T-helper 1 cell treated with Interleukin-12 subunit alpha and Interleukin-12 subunit beta and Interleukin-4 antibody, amounts not matched to agents 30 ng/mL and 1 ng/mL, for 36 hours (primary cell): ENCODE data around the gene BDH2. TPM values are rescaled to one million over a fixed set of nuclear protein-coding genes. Genes with fewer than 3 reads are reported as not detected.

ENCODE experiments used
- intact Hi-C: fragments of 100-400 bp; cut with micrococcal nuclease; formaldehyde crosslinking; loops from one replicate; pipeline ENCODE4 v1.15.1; 2024
- total RNA-seq: library from RNA; stranded (reverse); gene quantifications from 2 replicates; pipeline ENCODE4 v1.2.3, GENCODE V29; 2022

BDH2 gene
- total RNA-seq, 1 donor from 2014 or later: 13.9 TPM

DNA sequence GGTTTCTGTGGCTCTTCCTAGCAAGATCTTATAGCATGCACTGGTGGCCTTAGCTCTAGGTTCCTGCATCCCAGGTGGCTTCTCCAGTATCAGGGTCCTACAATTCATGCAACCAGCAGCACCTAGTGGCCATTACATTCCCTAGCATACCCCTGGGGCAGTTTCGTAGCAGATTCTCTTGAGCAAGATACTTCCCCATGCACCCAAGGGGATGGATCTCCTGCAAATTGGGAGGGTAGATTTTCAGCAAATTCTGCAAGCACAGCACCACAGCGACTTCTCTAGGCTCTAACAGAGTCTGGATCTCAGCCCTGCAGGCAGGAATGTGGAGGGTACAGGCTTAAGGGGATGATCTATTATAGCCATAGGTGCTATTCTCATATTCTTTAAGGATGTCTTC, 67.1 kb downstream of the BDH2 start:
- intact Hi-C loops: no loop called here

DNA sequence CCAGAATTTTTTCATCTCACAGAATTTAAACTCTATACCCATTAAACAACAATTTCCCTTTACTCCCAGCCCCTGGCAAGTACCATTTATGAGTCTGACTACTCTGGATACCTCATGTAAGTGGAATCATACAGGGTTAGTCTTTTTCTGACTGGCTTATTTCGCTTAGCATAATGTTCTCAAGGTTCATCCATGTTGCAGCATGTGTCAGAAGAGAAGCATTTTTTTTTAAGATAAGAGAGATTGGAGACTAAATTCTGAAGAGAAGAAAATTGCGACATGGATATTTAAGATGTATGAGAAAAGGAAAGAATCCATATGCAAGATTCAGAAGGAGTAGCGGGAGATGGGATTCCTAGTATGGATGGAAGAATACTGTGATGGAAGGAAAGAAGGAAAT, 68.8 kb downstream of the BDH2 start:
- intact Hi-C loops: no loop called here

DNA sequence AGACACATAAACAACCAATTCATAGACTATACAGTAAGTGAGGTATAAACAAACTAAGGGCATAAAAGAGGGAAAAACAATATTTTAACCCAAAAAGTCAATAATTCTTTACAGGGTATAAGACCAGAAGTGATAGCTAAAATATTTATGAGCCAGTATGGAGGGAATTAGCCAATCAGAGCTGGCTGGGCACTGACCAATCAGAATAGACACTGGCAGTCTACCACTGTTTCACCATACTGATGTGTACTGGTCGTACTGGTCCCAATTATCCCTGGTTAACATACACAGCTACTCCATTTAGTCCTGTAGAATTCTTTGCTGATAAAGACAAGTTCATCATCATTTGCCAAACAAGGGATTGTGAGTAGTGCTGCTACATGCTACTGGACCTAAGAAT, 70.3 kb downstream of the BDH2 start:
- intact Hi-C loops: no loop called here

Other genes with a start within 250 kb of the BDH2 start
- 44.2 and 45.5 TPM in 2 replicates for gene CISD2, start 230.8 kb downstream of the BDH2 start, total RNA-seq
- gene SLC9B1, start 80.1 kb downstream of the BDH2 start, total RNA-seq: 0.93 and 1.1 TPM in 2 replicates
- gene SLC9B2, start 23.1 kb downstream of the BDH2 start, total RNA-seq: 28.2 and 30.1 TPM in 2 replicates
- 35.3 and 40.5 TPM in 2 replicates for gene CENPE, start 98.5 kb upstream of the BDH2 start, total RNA-seq